Stimulated activated CD8-positive, alpha-beta memory T cell treated with anti-CD3 and anti-CD28 coated beads, Interleukin-7, amount 100 ng/mL, for 48 hours (primary cell): ENCODE results near the gene SELP.

ENCODE experiments used
- DNase-seq, 2 donors: peaks; one replicate each; pipeline ENCODE4 v3.0.0-alpha.2; 2020; ENCODE audit warnings: low read depth in 1 of 2; ENCODE audit errors: extremely low read depth in 1 of 2

Gene SELP

GRCh38 chr1:169577981-169578738 lies 51.8 kb downstream of the SELP start:
- DNase-seq = no peak

- DNase-seq = no peak
These were observed 53.0 kb downstream of the SELP start for GRCh38 chr1:169576935-169577331.

GRCh38 chr1:169576241-169576934 lies 53.5 kb downstream of the SELP start:
- no peak for DNase-seq

GRCh38 chr1:169574336-169574735 lies 55.6 kb downstream of the SELP start:
- no peak for DNase-seq

GRCh38 chr1:169572187-169572586 lies 57.7 kb downstream of the SELP start:
- no peak for DNase-seq

- no peak for DNase-seq
These were observed 58.5 kb downstream of the SELP start for GRCh38 chr1:169571450-169571849.

GRCh38 chr1:169570172-169570574 lies 59.8 kb downstream of the SELP start:
- DNase-seq = no peak

- DNase-seq = no peak
These were observed 61.4 kb downstream of the SELP start for GRCh38 chr1:169568497-169568896.

- DNase-seq = no peak
These were observed 64.3 kb downstream of the SELP start for GRCh38 chr1:169565335-169566271.

GRCh38 chr1:169563650-169564049 lies 66.3 kb downstream of the SELP start:
- no peak for DNase-seq

GRCh38 chr1:169563019-169563615 lies 66.8 kb downstream of the SELP start:
- no peak for DNase-seq

GRCh38 chr1:169561692-169562091 lies 68.2 kb downstream of the SELP start:
- no peak for DNase-seq

GRCh38 chr1:169557131-169557530 lies 72.8 kb downstream of the SELP start:
- no peak for DNase-seq

- no peak for DNase-seq
These were observed 79.6 kb downstream of the SELP start for GRCh38 chr1:169550294-169550693.

GRCh38 chr1:169548282-169548681 lies 81.6 kb downstream of the SELP start:
- DNase-seq = no peak

- peak; percentile 4 to 18 for DNase-seq
These were observed 83.6 kb downstream of the SELP start for GRCh38 chr1:169546087-169546995.

- DNase-seq = no peak
These were observed 84.5 kb downstream of the SELP start for GRCh38 chr1:169545472-169545871.

GRCh38 chr1:169538998-169539871 lies 90.7 kb downstream of the SELP start:
- DNase-seq = no peak
